Neuronal stem cell (in vitro differentiated cells): ENCODE data around the gene RAB11B.
"Not testable (repeated sequence)": the region's sequence is repeated elsewhere in the genome, so short reads cannot be mapped to it uniquely, and the experiment has no call there.

ENCODE experiments used
- DNase-seq: peaks from one replicate; pipeline ENCODE4 v3.0.0-alpha.2; 2013; ENCODE audit warnings: low spot score
- H2AFZ ChIP-seq: one replicate; pipeline ENCODE4 v1.6.1; 2013; ENCODE audit warnings: mild to moderate bottlenecking, low read length, inconsistent platforms
- H2AK5ac ChIP-seq: 2 replicates; pipeline ENCODE4 v1.6.1; 2013; ENCODE audit warnings: low read depth, mild to moderate bottlenecking, inconsistent platforms, low read length, moderate library complexity, mixed read lengths
- H2BK120ac ChIP-seq: 2 replicates; pipeline ENCODE4 v1.6.1; 2013; ENCODE audit warnings: low read depth, mild to moderate bottlenecking, inconsistent platforms, low read length, moderate library complexity, mixed read lengths
- H2BK12ac ChIP-seq: one replicate; pipeline ENCODE4 v1.6.1; 2013; ENCODE audit warnings: low read length, inconsistent platforms
- H2BK15ac ChIP-seq: 2 replicates; pipeline ENCODE4 v1.6.1; 2013; ENCODE audit warnings: mild to moderate bottlenecking, low read length, inconsistent platforms, mixed read lengths
- H2BK5ac ChIP-seq: one replicate; pipeline ENCODE4 v1.6.1; 2013; ENCODE audit warnings: inconsistent platforms, mild to moderate bottlenecking, low read length, moderate library complexity
- H3K14ac ChIP-seq: one replicate; pipeline ENCODE4 v1.6.1; 2013; ENCODE audit warnings: low read length, inconsistent platforms
- H3K18ac ChIP-seq: 2 replicates; pipeline ENCODE4 v1.6.1; 2013; ENCODE audit warnings: low read length, inconsistent platforms
- H3K23ac ChIP-seq: 2 replicates; pipeline ENCODE4 v1.6.1; 2013; ENCODE audit warnings: low read depth, mild to moderate bottlenecking, mixed read lengths, low read length, inconsistent platforms; ENCODE audit not compliant: poor library complexity
- H3K27ac ChIP-seq: replicated peaks from 3 replicates; pipeline ENCODE4 v1.5.1; 2013; ENCODE audit warnings: low read length, inconsistent platforms
- H3K27me3 ChIP-seq, 3 experiments: 2 replicates each; pipeline ENCODE4 v1.6.1; 2013; ENCODE audit warnings: low read length in 3 of 3, mild to moderate bottlenecking in 2 of 3, inconsistent platforms in 1 of 3, low read depth in 1 of 3, mixed read lengths in 1 of 3, moderate library complexity in 1 of 3; ENCODE audit not compliant: control insufficient read depth in 3 of 3, insufficient read depth in 3 of 3
- H3K36me3 ChIP-seq, 2 donors: replicated peaks in 1 of 2; 2 replicates each; pipeline ENCODE4 v1.6.1; 2013; ENCODE audit warnings: low read length in 2 of 2; ENCODE audit not compliant: control insufficient read depth in 2 of 2, insufficient read depth in 2 of 2
- H3K4ac ChIP-seq: 2 replicates; pipeline ENCODE4 v1.6.1; 2013; ENCODE audit warnings: inconsistent platforms, mild to moderate bottlenecking, low read length, moderate library complexity
- H3K4me1 ChIP-seq, 2 donors: 1 replicate in 1 of 2; 2 replicates in 1 of 2; pipeline ENCODE4 v1.6.1; 2013; ENCODE audit warnings: low read length in 2 of 2, low read depth in 1 of 2; ENCODE audit not compliant: control insufficient read depth in 2 of 2, insufficient read depth in 1 of 2
- H3K4me2 ChIP-seq: one replicate; pipeline ENCODE4 v1.6.1; 2013; ENCODE audit warnings: mild to moderate bottlenecking, low read length, inconsistent platforms; ENCODE audit not compliant: insufficient read depth, poor library complexity, severe bottlenecking
- H3K4me3 ChIP-seq, 2 donors: 2 replicates each; pipeline ENCODE4 v1.5.1; 2013; ENCODE audit warnings: low read length in 2 of 2, mild to moderate bottlenecking in 2 of 2, inconsistent platforms in 1 of 2, moderate library complexity in 1 of 2
- H3K79me1 ChIP-seq: one replicate; pipeline ENCODE4 v1.6.1; 2013; ENCODE audit warnings: low read depth, mild to moderate bottlenecking, inconsistent platforms, low read length, moderate library complexity
- H3K9ac ChIP-seq: one replicate; pipeline ENCODE4 v1.6.1; 2013; ENCODE audit warnings: mild to moderate bottlenecking, low read depth, low read length, inconsistent platforms; ENCODE audit not compliant: poor library complexity
- H3K9me3 ChIP-seq, 2 donors: replicated peaks in 1 of 2; 2 replicates each; pipeline versions ENCODE3 to v1.6.1; 2013; ENCODE audit warnings: low read length in 2 of 2, mild to moderate bottlenecking in 2 of 2, inconsistent platforms in 1 of 2, low read depth in 1 of 2, mixed read lengths in 1 of 2, moderate library complexity in 1 of 2; ENCODE audit not compliant: control insufficient read depth in 2 of 2, insufficient read depth in 1 of 2
- H4K8ac ChIP-seq: one replicate; pipeline ENCODE4 v1.6.1; 2013; ENCODE audit warnings: low read depth, mild to moderate bottlenecking, inconsistent platforms, low read length, moderate library complexity
- H4K91ac ChIP-seq: one replicate; pipeline ENCODE4 v1.6.1; 2013; ENCODE audit warnings: low read length, low read depth, mild to moderate bottlenecking, inconsistent platforms; ENCODE audit not compliant: poor library complexity
- WGBS, 2 donors: extraction: QIAGEN DNeasy Blood & Tissue Kit; methylation state at CpG; one replicate each; pipeline ENCODE4 v1.1.7; 2013; ENCODE audit warnings: missing lambda C conversion rate in 2 of 2, mixed read lengths in 1 of 2; ENCODE audit not compliant: insufficient read length in 2 of 2, insufficient replicate concordance in 1 of 2; ENCODE audit errors: extremely low coverage in 2 of 2; 5-methylcytosine and 5-hydroxymethylcytosine counted together

Gene RAB11B

DNA sequence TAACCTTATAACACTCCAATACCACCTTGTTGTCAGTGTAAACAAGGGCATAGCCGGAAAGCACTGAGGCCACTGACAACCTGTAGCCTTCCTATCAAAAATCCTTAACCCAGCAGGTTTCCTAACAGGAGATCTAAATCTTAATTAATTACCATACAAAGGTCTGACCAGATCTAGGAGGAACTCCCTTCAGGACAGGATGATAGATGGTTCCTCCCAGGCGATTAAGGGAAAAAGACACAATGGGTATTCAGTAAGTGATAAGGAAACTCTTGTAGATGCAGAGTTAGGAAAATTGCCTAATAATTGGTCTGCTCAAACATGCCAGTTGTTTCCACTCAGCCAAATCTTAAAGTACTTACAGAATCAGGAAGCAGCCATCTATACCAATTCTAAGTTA is 5.1 kb upstream of the RAB11B start:
- WGBS, 2 donors = no CpG with 5 or more reads among the region's 2 CpGs
- H2AK5ac ChIP-seq, H3K18ac ChIP-seq, H3K4me3 ChIP-seq, H3K14ac ChIP-seq, H3K4me1 ChIP-seq, H2AFZ ChIP-seq, H2BK5ac ChIP-seq, DNase-seq, H3K79me1 ChIP-seq, H3K36me3 ChIP-seq, H3K4me2 ChIP-seq, H3K23ac ChIP-seq, H3K9ac ChIP-seq, H2BK15ac ChIP-seq, H2BK120ac ChIP-seq, H3K27me3 ChIP-seq, H3K9me3 ChIP-seq, H4K8ac ChIP-seq, H2BK12ac ChIP-seq, H3K4ac ChIP-seq, H4K91ac ChIP-seq, H3K27ac ChIP-seq: not testable (repeated sequence)

DNA sequence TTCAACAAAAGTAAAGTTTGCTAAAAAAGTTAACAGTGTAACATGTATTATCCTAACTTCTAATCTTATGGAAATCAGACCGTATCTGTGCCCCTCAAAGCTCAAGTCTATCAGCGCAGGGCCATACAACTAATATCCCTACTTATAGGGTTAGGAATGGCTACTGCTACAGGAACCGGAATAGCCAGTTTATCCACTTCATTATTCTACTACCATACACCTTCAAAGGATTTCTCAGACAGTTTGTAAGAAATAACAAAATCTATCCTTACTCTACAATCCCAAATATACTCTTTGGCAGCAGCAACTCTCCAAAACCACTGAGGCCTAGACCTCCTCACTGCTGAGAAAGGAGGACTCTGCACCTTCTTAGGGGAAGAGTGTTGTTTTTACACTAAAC is 4.6 kb upstream of the RAB11B start:
- WGBS, 2 donors = no CpG with 5 or more reads among the region's 3 CpGs

DNA sequence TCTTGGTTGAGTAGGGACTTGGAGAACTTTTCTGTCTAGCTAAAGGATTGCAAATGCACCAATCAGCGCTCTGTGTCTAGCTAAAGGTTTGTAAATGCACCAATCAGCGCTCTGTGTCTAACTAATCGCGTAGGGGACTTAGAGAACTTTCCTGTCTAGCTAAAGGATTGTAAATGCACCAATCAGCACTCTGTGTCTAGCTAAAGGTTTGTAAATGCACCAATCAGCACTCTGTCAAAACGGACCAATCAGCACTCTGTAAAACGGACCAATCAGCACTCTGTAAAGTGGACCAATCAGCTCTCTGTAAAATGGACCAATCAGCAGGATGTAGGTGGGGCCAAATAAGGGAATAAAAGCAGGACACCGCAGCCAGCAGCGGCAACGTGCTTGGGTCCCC is 3.7 kb upstream of the RAB11B start:
- not testable (repeated sequence) for H3K79me1 ChIP-seq, H2BK15ac ChIP-seq, H4K91ac ChIP-seq, H3K14ac ChIP-seq, H3K9me3 ChIP-seq, H3K36me3 ChIP-seq, H3K4me1 ChIP-seq, H2BK120ac ChIP-seq, H3K18ac ChIP-seq, H4K8ac ChIP-seq, H3K27ac ChIP-seq, H2AFZ ChIP-seq, H2BK5ac ChIP-seq, H2BK12ac ChIP-seq, H2AK5ac ChIP-seq, DNase-seq, H3K27me3 ChIP-seq, H3K9ac ChIP-seq, H3K23ac ChIP-seq, H3K4ac ChIP-seq, H3K4me2 ChIP-seq, H3K4me3 ChIP-seq
- WGBS, 2 donors = no CpG with 5 or more reads among the region's 9 CpGs

More for the DNA sequence above, 4.6 kb upstream of the RAB11B start:
- not testable (repeated sequence) for H2AK5ac ChIP-seq, H3K36me3 ChIP-seq, H3K27me3 ChIP-seq, H3K79me1 ChIP-seq, H3K9ac ChIP-seq, H3K14ac ChIP-seq, H3K4ac ChIP-seq, H2BK5ac ChIP-seq, H3K9me3 ChIP-seq, H2BK120ac ChIP-seq, H3K4me2 ChIP-seq, H3K18ac ChIP-seq, H4K91ac ChIP-seq, H3K4me3 ChIP-seq, H2AFZ ChIP-seq, H3K23ac ChIP-seq, H4K8ac ChIP-seq, H3K27ac ChIP-seq, H3K4me1 ChIP-seq, H2BK15ac ChIP-seq, H2BK12ac ChIP-seq, DNase-seq

DNA sequence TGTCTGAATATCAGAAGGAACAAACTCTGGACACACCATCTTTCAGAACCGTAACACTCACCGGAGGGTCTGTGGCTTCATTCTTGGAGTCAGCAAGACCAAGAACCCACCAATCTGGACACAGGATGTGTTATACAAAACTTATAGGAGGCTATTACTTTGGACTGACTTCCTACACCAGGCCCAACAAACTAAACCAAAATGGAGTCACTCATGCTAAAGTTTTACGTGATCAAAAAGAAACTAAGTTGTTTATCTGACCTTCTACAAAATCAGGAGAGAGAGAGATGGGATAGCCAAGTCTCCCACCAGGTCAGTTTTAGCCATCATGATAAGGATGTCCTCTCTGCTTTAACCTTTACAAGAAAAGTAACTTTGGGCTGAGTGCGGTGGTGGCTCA is 3.2 kb upstream of the RAB11B start:
- Histone ChIP-seq H3K9me3 (no peaks in the 10 kb centered on the region), H2AK5ac (no peak overlapping the region), H2AFZ (no peak overlapping the region), H4K8ac (no peak overlapping the region), H3K14ac (no peak overlapping the region), H2BK12ac (no peak overlapping the region), H3K4me1 (peaks cover 5 to 9% of the 10 kb centered on the region in 2 donors), H3K79me1 (peaks cover 7% of the 10 kb centered on the region), H2BK15ac (no peak overlapping the region), H3K27ac (no peak overlapping the region), H3K23ac (no peak overlapping the region), H3K4me3 (no peak overlapping the region), H2BK120ac (no peak overlapping the region), H3K18ac (no peak overlapping the region), H3K4me2 (no peak overlapping the region), H4K91ac (no peak overlapping the region), H3K9ac (no peak overlapping the region), H3K27me3 (no peaks in the 10 kb centered on the region), H2BK5ac (no peak overlapping the region), H3K4ac (no peak overlapping the region), H3K36me3 (peaks cover 0 to 7% of the 10 kb centered on the region in 2 donors)
- no peak for DNase-seq
- no CpG with 5 or more reads among the region's 4 CpGs for whole genome bisulfite sequencing, 2 donors
